Mucosa of descending colon (tissue), 3 donors: ENCODE results near the gene STAM. TPM values are rescaled to one million over a fixed set of nuclear protein-coding genes. Genes with fewer than 3 reads are reported as not detected.

Experiments
- ATAC-seq: fragments of 200-7000 bp; cut with Tn5 transposase; one replicate; pipeline ENCODE4 v1.9.1; 2020; ENCODE audit warnings: mild to moderate bottlenecking, moderate library complexity
- DNase-seq, 3 donors: peaks; one replicate each; pipeline ENCODE4 v3.0.0-alpha.2; 2020
- H3K36me3 ChIP-seq: fragments of 200-600 bp; one replicate; pipeline ENCODE4 v1.8.0; 2021; ENCODE audit warnings: low read depth, mild to moderate bottlenecking
- H3K4me1 ChIP-seq: fragments of 200-600 bp; one replicate; pipeline ENCODE4 v1.8.0; 2021; ENCODE audit warnings: low read depth, mild to moderate bottlenecking
- H3K4me3 ChIP-seq: fragments of 200-600 bp; one replicate; pipeline ENCODE4 v1.8.0; 2021; ENCODE audit warnings: mild to moderate bottlenecking
- H3K9me3 ChIP-seq: fragments of 200-600 bp; one replicate; pipeline ENCODE4 v1.8.0; 2021; ENCODE audit warnings: mild to moderate bottlenecking
- intact Hi-C, 2 donors: fragments of 100-400 bp; cut with DNase I in 1 of 2; cut with micrococcal nuclease in 1 of 2; formaldehyde crosslinking; loops; one replicate each; pipeline versions ENCODE4 v1.11.0 to v1.11.1; 2022; cut with DNase I, micrococcal nuclease
- total RNA-seq, 3 donors: library from RNA; stranded (reverse); fragmentation: NEBNext Ultra II Directional in 2 of 3; extraction: Animal tissue kit (Norgen Biotek cat#: 25700) in 2 of 3; gene quantifications; one replicate each; pipeline versions ENCODE4 v1.2.1 to v1.2.4, GENCODE V29; 2021 to 2023
- TF ChIP-seq, protein P1 (sequence below): fragments of 200-600 bp; IDR thresholded peaks from one replicate; pipeline ENCODE4 v1.8.0; 2022; ENCODE audit warnings: antibody characterized with exemption, mild to moderate bottlenecking
- donor health status: DM: no; HTN: no; CAD: no; lungs with moderate emphysema.
- donor health status: DM: no; HTN: no; CAD: no.
- donor health status: DM: no; HTN: yes; CAD: no.

The STAM gene
- total RNA-seq, 3 donors from 2014 or later, result 16.4 to 17.8 (median 17.6) TPM

DNA sequence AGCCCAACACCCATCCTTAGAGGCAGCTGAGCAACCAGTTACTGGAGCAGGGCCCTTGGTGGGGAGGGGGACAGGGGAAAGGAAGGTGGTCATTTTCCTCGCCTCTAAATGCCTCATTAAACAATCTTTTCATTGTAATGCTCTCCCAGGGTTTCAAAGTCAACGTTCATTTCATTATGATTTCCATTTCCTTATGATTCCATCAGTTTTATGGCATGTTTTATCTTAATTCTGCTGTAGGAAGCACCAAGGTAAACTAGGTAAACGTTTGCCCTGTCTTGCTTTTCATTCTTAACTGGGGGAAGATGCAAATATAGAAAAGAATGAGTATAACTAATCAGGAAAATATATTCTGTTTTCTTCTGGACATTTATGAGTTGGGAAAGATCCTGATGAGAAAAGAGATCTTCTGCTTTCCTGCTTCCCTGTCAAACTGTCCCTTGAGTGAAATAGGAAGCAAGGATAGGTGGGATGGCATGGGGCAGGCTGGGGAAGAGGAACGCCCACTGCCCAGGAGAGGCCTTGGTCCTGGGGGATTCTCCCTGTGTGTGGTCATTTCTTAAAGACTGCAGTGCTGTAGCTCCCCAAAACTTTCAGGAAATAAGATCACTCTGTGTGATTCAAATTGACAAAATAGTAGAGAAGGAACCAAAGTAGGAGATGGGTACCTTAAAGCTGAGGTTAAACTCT, 87.5 kb downstream of the STAM start:
- TF ChIP-seq, protein P1, sequence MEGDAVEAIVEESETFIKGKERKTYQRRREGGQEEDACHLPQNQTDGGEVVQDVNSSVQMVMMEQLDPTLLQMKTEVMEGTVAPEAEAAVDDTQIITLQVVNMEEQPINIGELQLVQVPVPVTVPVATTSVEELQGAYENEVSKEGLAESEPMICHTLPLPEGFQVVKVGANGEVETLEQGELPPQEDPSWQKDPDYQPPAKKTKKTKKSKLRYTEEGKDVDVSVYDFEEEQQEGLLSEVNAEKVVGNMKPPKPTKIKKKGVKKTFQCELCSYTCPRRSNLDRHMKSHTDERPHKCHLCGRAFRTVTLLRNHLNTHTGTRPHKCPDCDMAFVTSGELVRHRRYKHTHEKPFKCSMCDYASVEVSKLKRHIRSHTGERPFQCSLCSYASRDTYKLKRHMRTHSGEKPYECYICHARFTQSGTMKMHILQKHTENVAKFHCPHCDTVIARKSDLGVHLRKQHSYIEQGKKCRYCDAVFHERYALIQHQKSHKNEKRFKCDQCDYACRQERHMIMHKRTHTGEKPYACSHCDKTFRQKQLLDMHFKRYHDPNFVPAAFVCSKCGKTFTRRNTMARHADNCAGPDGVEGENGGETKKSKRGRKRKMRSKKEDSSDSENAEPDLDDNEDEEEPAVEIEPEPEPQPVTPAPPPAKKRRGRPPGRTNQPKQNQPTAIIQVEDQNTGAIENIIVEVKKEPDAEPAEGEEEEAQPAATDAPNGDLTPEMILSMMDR, result no peak
- H3K4me1 ChIP-seq, result peaks cover 15% of the 10 kb centered on the region
- intact Hi-C loops, result no loop called here
- DNase-seq (no peak), ATAC-seq (peak; percentile 88)
- H3K9me3 ChIP-seq, result no peaks in the 10 kb centered on the region
- H3K4me3 ChIP-seq, result no peak overlapping the region
- no peaks in the 10 kb centered on the region for H3K36me3 ChIP-seq

DNA sequence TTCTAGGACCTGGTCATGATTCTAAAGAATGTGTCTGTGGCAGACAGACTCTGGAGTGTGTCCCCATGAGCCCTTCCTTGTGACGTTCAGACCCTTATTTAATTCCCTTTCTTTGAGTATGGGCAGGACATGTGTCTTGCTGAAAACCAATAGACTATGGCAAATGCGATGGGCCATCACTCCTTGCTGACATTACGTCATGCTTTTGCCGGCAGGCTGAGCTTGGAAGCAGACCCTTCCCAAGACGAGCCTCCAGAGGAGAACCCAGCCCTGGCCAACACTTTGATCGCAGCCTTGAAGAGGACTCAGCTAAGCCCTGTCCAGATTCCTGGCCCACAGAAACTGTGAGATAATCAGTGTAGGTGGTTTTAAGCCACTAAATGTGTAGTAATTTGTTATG, 89.7 kb downstream of the STAM start:
- no peak overlapping the region for H3K4me3 ChIP-seq
- intact Hi-C loops, result no loop called here
- no peak for ATAC-seq
- no peaks in the 10 kb centered on the region for H3K36me3 ChIP-seq
- no peaks in the 10 kb centered on the region for H3K9me3 ChIP-seq
- H3K4me1 ChIP-seq, result peaks cover 15% of the 10 kb centered on the region
- no peak for DNase-seq
- TF ChIP-seq, protein P1, result no peak

DNA sequence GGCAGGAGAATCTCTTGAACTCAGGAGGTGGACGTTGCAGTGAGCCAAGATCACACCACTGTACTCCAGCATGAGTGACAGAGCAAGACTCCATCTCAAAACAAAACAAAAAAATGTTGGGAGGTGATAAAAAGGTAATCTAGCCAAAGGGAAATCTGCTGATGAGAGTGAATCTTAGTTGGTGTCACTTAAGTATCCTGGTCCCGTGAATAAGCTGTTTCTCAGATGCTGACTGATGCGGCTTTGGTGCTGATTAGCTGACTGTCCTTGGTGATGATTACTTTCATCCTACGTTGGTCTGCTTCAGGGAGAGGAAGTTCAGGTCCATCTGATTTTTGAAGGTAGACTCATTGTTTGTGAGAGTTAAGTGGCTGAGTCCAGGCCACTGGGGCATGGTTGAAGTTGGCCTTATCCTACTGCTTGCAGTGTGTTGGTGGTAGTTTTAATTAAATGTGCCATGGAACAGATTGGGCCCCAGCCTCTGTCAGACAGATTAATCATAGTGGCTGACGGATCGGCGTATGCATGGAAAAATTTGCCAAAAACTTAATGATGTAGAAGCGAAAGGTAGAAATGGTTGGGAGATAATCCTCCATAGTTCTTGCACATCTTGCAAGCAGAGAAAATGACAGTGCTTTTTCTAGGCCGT, 90.6 kb downstream of the STAM start:
- H3K4me1 ChIP-seq, result peaks cover 15% of the 10 kb centered on the region
- no peaks in the 10 kb centered on the region for H3K36me3 ChIP-seq
- ATAC-seq (no peak), DNase-seq (no peak)
- TF ChIP-seq, protein P1, result no peak
- no peaks in the 10 kb centered on the region for H3K9me3 ChIP-seq
- H3K4me3 ChIP-seq, result no peak overlapping the region
- intact Hi-C loops, result no loop called here

DNA sequence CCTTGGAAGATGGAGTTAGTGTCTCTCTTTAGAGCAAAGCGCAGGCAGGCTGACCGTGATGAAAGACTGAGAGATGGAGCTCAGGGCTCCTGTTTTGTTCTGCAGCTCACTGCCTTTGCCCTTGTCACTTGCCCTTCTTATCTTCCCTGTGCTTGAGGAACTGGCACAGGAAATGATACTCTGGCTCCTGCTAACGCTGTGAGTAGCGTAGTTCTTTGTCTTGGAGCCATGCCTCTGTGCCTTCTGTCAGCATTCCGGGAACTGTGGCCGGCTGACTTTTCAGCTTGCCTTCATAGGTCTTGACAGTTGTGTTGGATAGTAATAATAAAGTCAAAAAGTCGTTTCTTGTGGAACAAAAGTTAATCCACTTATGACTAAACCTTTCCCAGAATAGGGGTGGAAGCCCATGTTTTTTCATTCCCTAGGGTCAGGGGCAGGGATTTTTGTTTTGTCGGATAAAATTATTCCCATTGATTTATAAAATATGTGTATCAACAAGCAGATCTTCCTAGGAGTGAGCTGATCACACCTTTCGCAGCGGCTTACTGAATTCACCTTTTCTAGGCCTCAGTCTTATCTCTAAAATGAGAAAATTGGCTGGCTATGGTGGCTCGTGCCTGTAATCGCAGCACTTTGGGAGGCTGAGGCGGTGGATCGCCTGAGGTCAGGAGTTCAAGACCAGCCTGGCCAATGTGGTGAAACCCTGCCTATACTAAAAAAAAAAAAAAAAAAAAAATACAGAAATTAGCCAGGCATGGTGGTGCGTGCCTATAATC, 91.4 kb downstream of the STAM start:
- intact Hi-C loops, result no loop called here
- Histone ChIP-seq H3K4me3 (no peak overlapping the region), H3K36me3 (no peaks in the 10 kb centered on the region), H3K4me1 (peaks cover 15% of the 10 kb centered on the region), H3K9me3 (no peaks in the 10 kb centered on the region)
- TF ChIP-seq, protein P1, result no peak
- DNase-seq (no peak), ATAC-seq (no peak)

DNA sequence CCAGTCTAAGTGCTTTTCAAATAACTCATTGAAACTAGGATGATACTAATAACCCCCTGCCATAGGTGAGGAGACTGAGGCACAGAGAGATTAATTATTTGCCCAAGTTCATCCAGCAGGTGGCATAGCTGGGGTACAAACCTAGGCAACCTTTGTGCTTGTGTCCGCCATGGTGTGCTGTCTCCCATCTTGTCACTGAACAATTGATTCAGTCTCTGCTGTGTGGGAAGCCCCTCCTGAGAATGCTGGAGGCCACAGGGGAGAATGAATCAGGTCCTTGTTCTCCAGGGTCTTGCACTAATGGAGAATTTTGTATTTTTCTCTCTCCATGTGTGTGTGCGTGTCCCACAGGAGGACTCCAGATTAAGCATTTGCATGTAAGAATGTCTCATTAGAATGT, 92.3 kb downstream of the STAM start:
- TF ChIP-seq, protein P1, result no peak
- no peak for ATAC-seq
- intact Hi-C loops, result no loop called here
- no peaks in the 10 kb centered on the region for H3K9me3 ChIP-seq
- H3K36me3 ChIP-seq, result no peaks in the 10 kb centered on the region
- DNase-seq, result no peak
- H3K4me1 ChIP-seq, result peaks cover 8% of the 10 kb centered on the region
- H3K4me3 ChIP-seq, result no peak overlapping the region
